GM18951 (cell line): Measurements from ENCODE around the gene GPN3.

Experiments used
- POLR2A ChIP-seq: IDR thresholded peaks from 4 replicates; pipeline ENCODE4 v1.6.1; 2011; ENCODE audit warnings: mild to moderate bottlenecking; ENCODE audit not compliant: insufficient read length, insufficient read depth; ENCODE audit errors: extremely low read depth
- in situ Hi-C: fragments of 300-500 bp; cut with MboI; formaldehyde crosslinking; loops from one replicate; pipeline ENCODE4 v1.12.0; 2022; ENCODE audit warnings: low sequenced_read_pairs, mixed read lengths, inconsistent platforms; ENCODE audit not compliant: unreplicated experiment

GPN3 gene

GRCh38 chr12:110468214-110469048, at the start of gene GPN3, which contains the start of gene FAM216A:
Gene GPN3 (minus strand): TSS chr12:110468257. CDS start chr12:110468203, 54 bp downstream.
Gene FAM216A (plus strand): TSS chr12:110468845. CDS start chr12:110468876, 31 bp downstream.
- in situ Hi-C loops, result loop anchor here (10.0 to 25.0 kb wide), 2 partner anchors 136 to 369 kb away; partner anchors contain the start of gene CCDC63
- peak; percentile 78 for TF ChIP-seq POLR2A

GRCh38 chr12:110516995-110517394, 48.9 kb upstream of the GPN3 start:
- TF ChIP-seq POLR2A, result no peak
- in situ Hi-C loops, result no loop called here

GRCh38 chr12:110514363-110514762, 46.3 kb upstream of the GPN3 start:
- in situ Hi-C loops, result loop anchor here (5.0 kb wide), 1 partner anchor 78 kb away; no protein-coding TSS in a partner anchor
- no peak for TF ChIP-seq POLR2A

- no peak for TF ChIP-seq POLR2A
- in situ Hi-C loops, result loop anchor here (5.0 kb wide), 1 partner anchor 78 kb away; no protein-coding TSS in a partner anchor
Observed at GRCh38 chr12:110513842-110514241, 45.8 kb upstream of the GPN3 start.

- in situ Hi-C loops, result no loop called here
- no peak for TF ChIP-seq POLR2A
Observed at GRCh38 chr12:110508071-110508586, 40.1 kb upstream of the GPN3 start.

GRCh38 chr12:110505332-110505731, 37.3 kb upstream of the GPN3 start:
- no peak for TF ChIP-seq POLR2A
- in situ Hi-C loops, result no loop called here

GRCh38 chr12:110503432-110503831, 35.4 kb upstream of the GPN3 start:
- in situ Hi-C loops, result no loop called here
- TF ChIP-seq POLR2A, result no peak

- peak; percentile 92 for TF ChIP-seq POLR2A
- in situ Hi-C loops, result no loop called here
Observed at GRCh38 chr12:110501752-110502738, 34.0 kb upstream of the GPN3 start, which contains the start of the genes RAD9B and VPS29. Gene RAD9B (plus strand): TSS chr12:110502331. CDS start chr12:110502338, 7 bp downstream. Gene VPS29 (minus strand): TSS chr12:110502111. CDS start chr12:110502051, 60 bp downstream.

GRCh38 chr12:110501399-110501751, 33.3 kb upstream of the GPN3 start:
- TF ChIP-seq POLR2A, result no peak
- in situ Hi-C loops, result no loop called here

- no peak for TF ChIP-seq POLR2A
- in situ Hi-C loops, result no loop called here
Observed at GRCh38 chr12:110498984-110499706, 31.1 kb upstream of the GPN3 start.

- in situ Hi-C loops, result no loop called here
Observed at GRCh38 chr12:110475426-110475825, 7.4 kb upstream of the GPN3 start.

GRCh38 chr12:110467847-110468213, 227 bp downstream of the GPN3 start:
- in situ Hi-C loops, result loop anchor here (10.0 to 25.0 kb wide), 2 partner anchors 137 to 369 kb away; partner anchors contain the start of gene CCDC63
- no peak for TF ChIP-seq POLR2A

More at GRCh38 chr12:110475426-110475825, 7.4 kb upstream of the GPN3 start:
- TF ChIP-seq POLR2A, result no peak
